Testis (tissue), 2 donors: ENCODE measurements around the gene FDX1.

Experiments
- CTCF ChIP-seq, 3 experiments: fragments of 450-650 bp in 2 of 3; fragments of 200-600 bp in 1 of 3; sonication (generic) in 1 of 3; IDR thresholded peaks; one replicate each; pipeline ENCODE4 v1.5.1; 2016 to 2019; ENCODE audit warnings: antibody characterized with exemption in 3 of 3, mild to moderate bottlenecking in 2 of 3, moderate library complexity in 1 of 3
- POLR2A ChIP-seq: fragments of 450-650 bp; IDR thresholded peaks from one replicate; pipeline ENCODE4 v1.6.1; 2017; ENCODE audit warnings: antibody characterized with exemption, mild to moderate bottlenecking, moderate library complexity

GRCh38 chr11:110463153-110463552 is 33.4 kb downstream of the FDX1 start:
- TF ChIP-seq POLR2A (no peak), CTCF (IDR thresholded peaks at IDR 0.05) (peak in 1 of 3 experiments; percentile 49)
